Activated CD4-positive, alpha-beta memory T cell treated with anti-CD3 and anti-CD28 coated beads for 36 hours (primary cell): ENCODE results near the gene TMPRSS11A. TPM values are rescaled to one million over a fixed set of nuclear protein-coding genes. Genes with fewer than 3 reads are reported as not detected.

ENCODE experiments used
- CTCF ChIA-PET: fragments of 350-600 bp; sonication (Branson Sonifier 250); formaldehyde crosslinking; loops from one replicate; lab custom pipeline; 2021; ENCODE audit warnings: antibody characterized with exemption, inconsistent platforms; lab: Charles Lee
- POLR2A ChIA-PET: fragments of 350-600 bp; sonication (Branson Sonifier 250); formaldehyde crosslinking; loops from one replicate; lab custom pipeline; 2021; ENCODE audit warnings: antibody characterized with exemption; lab: Charles Lee
- DNase-seq: peaks from one replicate; pipeline ENCODE4 v3.0.0-alpha.2; 2020
- H3K27ac Mint-ChIP-seq: one replicate; pipeline ENCODE4 v1.8.0; 2021; ENCODE audit warnings: mixed read lengths
- H3K27me3 Mint-ChIP-seq: one replicate; pipeline ENCODE4 v1.8.0; 2021; ENCODE audit warnings: mixed read lengths
- H3K36me3 Mint-ChIP-seq: one replicate; pipeline ENCODE4 v1.8.0; 2021; ENCODE audit warnings: mixed read lengths
- H3K4me1 Mint-ChIP-seq: one replicate; pipeline ENCODE4 v1.8.0; 2021; ENCODE audit warnings: low read depth, mixed read lengths
- H3K4me3 Mint-ChIP-seq: one replicate; pipeline ENCODE4 v1.8.0; 2021; ENCODE audit warnings: mild to moderate bottlenecking, mixed read lengths
- H3K9me3 Mint-ChIP-seq: one replicate; pipeline ENCODE4 v1.8.0; 2021; ENCODE audit warnings: mixed read lengths
- intact Hi-C: fragments of 100-400 bp; cut with micrococcal nuclease; formaldehyde crosslinking; loops from one replicate; pipeline ENCODE4 v1.15.1; 2023
- total RNA-seq, 2 experiments: library from RNA; stranded (reverse); gene quantifications; one replicate each; pipeline ENCODE4 v1.2.3, GENCODE V29; 2021

The TMPRSS11A gene, protein sequence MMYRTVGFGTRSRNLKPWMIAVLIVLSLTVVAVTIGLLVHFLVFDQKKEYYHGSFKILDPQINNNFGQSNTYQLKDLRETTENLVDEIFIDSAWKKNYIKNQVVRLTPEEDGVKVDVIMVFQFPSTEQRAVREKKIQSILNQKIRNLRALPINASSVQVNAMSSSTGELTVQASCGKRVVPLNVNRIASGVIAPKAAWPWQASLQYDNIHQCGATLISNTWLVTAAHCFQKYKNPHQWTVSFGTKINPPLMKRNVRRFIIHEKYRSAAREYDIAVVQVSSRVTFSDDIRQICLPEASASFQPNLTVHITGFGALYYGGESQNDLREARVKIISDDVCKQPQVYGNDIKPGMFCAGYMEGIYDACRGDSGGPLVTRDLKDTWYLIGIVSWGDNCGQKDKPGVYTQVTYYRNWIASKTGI
- total RNA-seq = not detected

DNA sequence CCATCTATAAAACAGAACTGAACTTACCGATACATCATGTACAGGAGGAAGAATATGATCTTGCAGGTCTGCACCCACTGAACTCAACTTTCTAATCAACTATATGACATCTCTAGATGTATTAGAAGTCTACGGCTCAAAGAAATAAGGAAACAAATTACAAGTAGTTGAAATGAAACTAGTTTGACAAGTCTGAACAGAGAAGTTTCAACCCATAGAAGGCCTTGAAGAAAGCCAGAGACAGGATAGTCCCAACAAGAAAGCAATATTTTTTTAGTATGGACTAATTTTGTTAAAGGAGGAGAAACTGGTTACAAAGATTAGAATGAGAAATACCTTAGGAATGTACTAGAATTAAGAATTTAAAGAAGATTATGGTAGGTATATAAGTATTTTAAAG, at the start of gene TMPRSS11A:
TMPRSS11A (minus strand) TSS at position 138 of the 400 bp plus-strand sequence; CDS start at position 38, 100 bp downstream.
- ChIA-PET CTCF (interaction anchor here (0.6 kb wide), 1 partner anchor 60 kb away, joined by 4 read pairs; no protein-coding TSS in a partner anchor), POLR2A (no interaction called here)
- Mint-ChIP-seq H3K27ac (no peak within 1 kb of the TSS), H3K4me1 (no peaks in the 10 kb centered on the region), H3K27me3 (no peaks in the 10 kb centered on the region), H3K9me3 (no peaks in the 10 kb centered on the region), H3K36me3 (no peaks in the 10 kb centered on the region), H3K4me3 (no peak within 1 kb of the TSS)
- intact Hi-C loops = no loop called here
- no peak for DNase-seq

DNA sequence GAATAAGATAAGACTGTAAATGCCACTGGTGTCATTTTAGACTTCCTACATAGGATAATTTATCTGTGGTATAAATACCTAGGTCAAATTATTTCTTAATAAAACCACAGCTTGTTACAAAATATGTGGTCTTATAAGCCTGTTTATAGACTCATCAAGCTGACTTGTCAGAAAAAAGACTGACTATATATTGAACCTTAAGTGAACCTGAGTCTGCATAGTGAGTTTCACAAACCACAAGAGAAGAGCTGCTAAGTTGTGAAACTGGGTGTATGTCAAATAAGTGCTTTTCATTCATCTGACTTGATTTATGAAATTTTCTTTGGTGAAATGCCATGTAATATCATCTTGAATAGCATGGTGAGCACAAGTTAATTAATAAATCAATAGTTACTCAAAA, 48.4 kb upstream of the TMPRSS11A start:
- ChIA-PET POLR2A (no interaction called here), CTCF (no interaction called here)
- H3K36me3 Mint-ChIP-seq = no peaks in the 10 kb centered on the region
- no peaks in the 10 kb centered on the region for H3K4me1 Mint-ChIP-seq
- intact Hi-C loops = no loop called here
- no peak overlapping the region for H3K27ac Mint-ChIP-seq
- no peak overlapping the region for H3K4me3 Mint-ChIP-seq
- DNase-seq = no peak
- no peaks in the 10 kb centered on the region for H3K27me3 Mint-ChIP-seq
- no peaks in the 10 kb centered on the region for H3K9me3 Mint-ChIP-seq

DNA sequence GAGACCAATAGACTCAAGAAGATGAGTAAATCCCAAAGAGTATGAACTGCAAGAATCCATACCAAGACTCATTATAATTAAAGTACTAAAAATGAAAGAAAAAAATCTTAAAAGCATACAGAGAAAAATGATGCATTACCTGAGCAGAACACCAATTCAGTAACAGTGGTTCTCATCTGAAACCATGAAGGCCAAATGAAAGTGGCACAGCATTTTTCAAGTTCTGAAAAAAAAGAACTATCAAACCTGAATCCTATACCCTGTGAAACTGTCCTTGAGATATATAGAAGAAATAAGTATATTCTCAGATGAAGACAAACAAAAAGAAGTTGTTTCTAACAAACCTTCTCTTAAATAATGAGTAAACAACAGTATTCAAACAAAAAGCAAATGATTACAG, 39.6 kb upstream of the TMPRSS11A start:
- no peak overlapping the region for H3K4me3 Mint-ChIP-seq
- POLR2A ChIA-PET = no interaction called here
- CTCF ChIA-PET = no interaction called here
- no peaks in the 10 kb centered on the region for H3K9me3 Mint-ChIP-seq
- H3K27ac Mint-ChIP-seq = no peak overlapping the region
- no peak for DNase-seq
- peaks cover 3% of the 10 kb centered on the region for H3K27me3 Mint-ChIP-seq
- H3K4me1 Mint-ChIP-seq = no peaks in the 10 kb centered on the region
- intact Hi-C loops = no loop called here
- no peaks in the 10 kb centered on the region for H3K36me3 Mint-ChIP-seq

DNA sequence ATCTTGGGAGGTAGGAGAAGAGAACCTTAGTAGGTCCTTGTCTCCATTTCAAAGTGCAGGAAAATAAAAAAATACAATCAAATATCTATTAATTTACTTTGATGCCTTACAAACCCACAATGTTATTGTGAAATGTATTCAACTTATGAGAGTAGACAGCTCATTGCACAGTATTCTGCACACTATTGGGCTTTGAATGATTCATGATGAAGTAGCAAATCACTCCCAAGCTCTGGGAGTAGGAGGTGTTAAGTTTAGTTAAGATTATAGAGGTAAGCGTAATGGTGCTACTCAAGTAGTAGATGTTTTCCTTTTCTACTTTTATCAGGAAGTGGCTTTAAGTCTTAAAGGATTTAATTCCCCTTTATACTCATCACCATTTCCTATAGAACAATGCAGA, 32.8 kb upstream of the TMPRSS11A start:
- intact Hi-C loops = no loop called here
- POLR2A ChIA-PET = no interaction called here
- CTCF ChIA-PET = no interaction called here
- DNase-seq = no peak
- no peaks in the 10 kb centered on the region for H3K9me3 Mint-ChIP-seq
- peaks cover 5% of the 10 kb centered on the region for H3K27me3 Mint-ChIP-seq
- no peaks in the 10 kb centered on the region for H3K4me1 Mint-ChIP-seq
- no peak overlapping the region for H3K4me3 Mint-ChIP-seq
- no peak overlapping the region for H3K27ac Mint-ChIP-seq
- no peaks in the 10 kb centered on the region for H3K36me3 Mint-ChIP-seq

DNA sequence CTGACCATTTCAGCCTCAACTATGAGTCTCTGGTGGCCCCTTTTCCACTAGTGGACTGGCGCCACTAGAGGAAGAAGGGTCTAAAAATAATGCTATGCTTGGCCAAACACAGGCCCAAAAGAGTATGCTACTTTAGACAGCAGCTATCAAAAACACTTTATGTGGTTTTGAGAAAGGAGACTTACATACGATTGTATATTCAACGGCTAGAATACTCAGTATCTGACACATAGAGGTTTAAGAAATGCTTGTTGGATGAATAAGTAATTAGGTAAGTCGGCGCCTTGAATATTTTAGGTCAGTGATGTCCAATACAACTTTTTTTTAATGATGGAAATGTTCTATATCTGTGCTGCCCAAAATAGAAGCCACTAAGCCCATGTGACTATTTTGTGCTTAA, 25.7 kb upstream of the TMPRSS11A start:
- intact Hi-C loops = loop anchor here (1.0 to 2.0 kb wide), 2 partner anchors 186 to 388 kb away; no protein-coding TSS in a partner anchor
- H3K27me3 Mint-ChIP-seq = peaks cover 2% of the 10 kb centered on the region
- H3K4me3 Mint-ChIP-seq = no peak overlapping the region
- ChIA-PET POLR2A (no interaction called here), CTCF (interaction anchor here (1.0 to 1.1 kb wide), 2 partner anchors 185 to 187 kb away, joined by 3 to 4 read pairs; no protein-coding TSS in a partner anchor)
- no peak overlapping the region for H3K27ac Mint-ChIP-seq
- DNase-seq = no peak
- no peaks in the 10 kb centered on the region for H3K36me3 Mint-ChIP-seq
- H3K4me1 Mint-ChIP-seq = no peaks in the 10 kb centered on the region
- H3K9me3 Mint-ChIP-seq = no peaks in the 10 kb centered on the region

DNA sequence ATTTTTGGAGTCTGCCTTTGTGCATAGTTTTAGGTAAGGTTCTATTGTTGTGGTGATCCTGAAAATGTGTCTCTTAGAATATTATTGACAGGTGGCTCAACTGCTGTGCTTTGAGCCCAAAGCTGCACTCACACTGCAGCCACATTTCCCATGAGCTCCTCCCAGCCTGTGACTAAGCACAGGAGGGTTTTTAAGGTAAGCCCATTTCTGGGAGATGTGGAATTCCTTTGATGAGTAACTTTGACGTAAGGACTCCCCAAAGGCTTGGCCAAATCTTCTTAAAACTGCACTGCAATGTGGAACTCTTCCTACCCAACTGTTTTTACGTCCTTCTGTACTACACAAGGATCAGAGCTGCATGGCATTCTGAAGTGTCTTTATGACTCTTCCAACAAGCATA, 20.0 kb upstream of the TMPRSS11A start:
- H3K9me3 Mint-ChIP-seq = no peaks in the 10 kb centered on the region
- CTCF ChIA-PET = no interaction called here
- no peak overlapping the region for H3K27ac Mint-ChIP-seq
- no peak for DNase-seq
- no peaks in the 10 kb centered on the region for H3K4me1 Mint-ChIP-seq
- no peaks in the 10 kb centered on the region for H3K36me3 Mint-ChIP-seq
- peaks cover 2% of the 10 kb centered on the region for H3K27me3 Mint-ChIP-seq
- intact Hi-C loops = no loop called here
- POLR2A ChIA-PET = no interaction called here
- no peak overlapping the region for H3K4me3 Mint-ChIP-seq

DNA sequence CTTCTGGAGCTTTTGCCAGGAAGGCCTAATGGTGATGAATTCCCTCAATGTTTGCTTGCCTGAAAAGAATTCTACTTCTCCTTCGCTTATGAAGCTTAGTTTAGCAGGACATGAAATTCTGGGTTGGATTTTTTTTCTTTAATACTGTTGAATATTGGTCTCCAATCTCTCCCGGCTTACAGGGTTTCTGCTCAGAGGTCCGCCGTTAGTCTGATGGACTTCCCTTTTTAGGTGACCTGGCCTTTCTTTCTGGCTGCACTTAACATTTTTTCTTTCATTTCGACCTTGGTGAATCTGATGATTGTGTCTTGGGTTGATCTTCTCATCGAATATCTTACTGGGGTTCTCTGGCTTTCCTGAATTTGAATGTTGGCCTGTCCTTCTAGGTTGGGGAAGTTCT, 17.2 kb upstream of the TMPRSS11A start:
- DNase-seq = no peak
- Mint-ChIP-seq H3K36me3 (no peaks in the 10 kb centered on the region), H3K27me3 (peaks cover 2% of the 10 kb centered on the region), H3K27ac (no peak overlapping the region), H3K9me3 (peaks cover 6% of the 10 kb centered on the region), H3K4me3 (no peak overlapping the region), H3K4me1 (no peaks in the 10 kb centered on the region)
- POLR2A ChIA-PET = no interaction called here
- CTCF ChIA-PET = no interaction called here
- intact Hi-C loops = no loop called here

DNA sequence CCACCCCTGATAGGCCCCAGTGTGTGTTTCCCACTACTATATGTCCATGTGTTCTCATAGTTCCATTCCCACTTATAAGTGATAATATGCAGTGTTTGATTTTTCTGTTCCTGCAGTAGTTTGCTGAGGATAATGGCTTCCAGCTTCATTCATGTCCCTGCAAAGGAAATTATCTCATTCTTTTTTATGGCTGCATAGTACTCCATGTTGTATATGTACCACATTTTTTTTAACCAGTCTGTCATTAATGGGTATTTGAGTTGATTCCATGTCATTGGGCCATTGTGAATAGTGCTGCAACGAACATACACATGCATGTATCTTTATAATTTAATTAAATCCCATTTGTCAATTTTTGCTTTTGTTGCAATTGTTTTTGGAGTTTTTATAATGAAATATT, 10.3 kb upstream of the TMPRSS11A start:
- Mint-ChIP-seq H3K9me3 (peaks cover 16% of the 10 kb centered on the region), H3K4me1 (no peaks in the 10 kb centered on the region), H3K4me3 (no peak overlapping the region), H3K27ac (no peak overlapping the region), H3K36me3 (no peaks in the 10 kb centered on the region), H3K27me3 (no peaks in the 10 kb centered on the region)
- intact Hi-C loops = no loop called here
- ChIA-PET CTCF (no interaction called here), POLR2A (no interaction called here)
- DNase-seq = no peak

DNA sequence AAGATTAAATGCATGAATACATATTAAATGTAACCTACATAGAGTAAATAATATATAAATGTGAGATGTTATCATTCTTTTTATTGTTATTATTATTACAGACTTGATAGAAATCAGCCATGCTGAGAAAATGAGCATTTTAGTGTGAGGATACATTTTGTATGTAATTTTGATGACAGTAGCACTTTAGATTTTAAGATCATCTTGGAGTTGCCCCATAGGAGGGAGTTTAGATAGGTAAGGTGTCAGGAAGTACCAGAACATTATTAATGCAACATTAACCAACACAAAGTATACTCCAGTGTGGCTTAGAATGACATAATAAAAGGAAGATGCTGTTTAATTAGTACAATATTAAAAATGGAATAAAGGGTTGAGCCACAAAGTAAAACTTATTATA, 8.4 kb downstream of the TMPRSS11A start:
- POLR2A ChIA-PET = no interaction called here
- Mint-ChIP-seq H3K36me3 (no peaks in the 10 kb centered on the region), H3K9me3 (no peaks in the 10 kb centered on the region), H3K4me1 (no peaks in the 10 kb centered on the region), H3K27ac (no peak overlapping the region), H3K27me3 (peaks cover 2% of the 10 kb centered on the region), H3K4me3 (no peak overlapping the region)
- no peak for DNase-seq
- CTCF ChIA-PET = no interaction called here
- intact Hi-C loops = no loop called here

DNA sequence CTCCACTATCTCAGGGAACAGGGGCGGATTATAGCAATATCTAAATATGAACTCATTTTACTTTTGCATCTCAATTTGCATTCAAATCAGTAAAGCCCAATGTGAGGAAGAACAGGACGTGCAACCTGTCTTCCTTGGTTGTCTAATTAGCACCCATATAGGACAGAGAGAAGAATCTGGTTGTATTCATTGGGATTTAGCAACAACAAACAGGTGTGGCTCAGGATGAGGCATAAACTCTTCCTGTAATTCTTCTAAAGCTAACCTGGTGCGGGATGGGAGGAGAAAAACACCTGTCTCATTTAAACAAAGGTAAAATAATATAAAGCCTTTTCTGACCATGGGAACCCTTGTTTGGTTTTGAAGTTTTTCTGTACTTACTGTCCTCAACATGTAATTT, 22.2 kb downstream of the TMPRSS11A start:
- no peaks in the 10 kb centered on the region for H3K27me3 Mint-ChIP-seq
- no peaks in the 10 kb centered on the region for H3K4me1 Mint-ChIP-seq
- intact Hi-C loops = no loop called here
- H3K36me3 Mint-ChIP-seq = no peaks in the 10 kb centered on the region
- DNase-seq = no peak
- no peak overlapping the region for H3K4me3 Mint-ChIP-seq
- peaks cover 3% of the 10 kb centered on the region for H3K9me3 Mint-ChIP-seq
- H3K27ac Mint-ChIP-seq = no peak overlapping the region
- ChIA-PET CTCF (no interaction called here), POLR2A (no interaction called here)

DNA sequence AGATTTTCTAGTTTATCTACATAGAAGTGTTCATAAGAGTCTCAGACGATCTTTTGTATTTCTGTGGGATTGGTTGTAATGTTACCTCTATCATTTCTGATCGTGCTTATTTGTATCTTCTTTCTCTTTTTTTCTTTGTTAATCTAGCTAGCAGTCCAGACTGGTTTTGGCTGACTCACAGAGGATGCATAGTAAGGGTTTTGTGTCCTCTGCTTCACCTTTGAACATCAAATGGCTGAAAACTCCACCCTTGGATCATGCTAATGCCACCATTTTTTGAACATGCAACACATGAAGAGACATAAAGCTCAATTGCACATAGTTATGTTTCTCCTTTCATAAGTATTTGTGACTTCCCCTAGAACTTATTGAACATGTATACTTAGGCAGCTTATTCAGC, 22.8 kb downstream of the TMPRSS11A start:
- no peaks in the 10 kb centered on the region for H3K36me3 Mint-ChIP-seq
- no peak overlapping the region for H3K27ac Mint-ChIP-seq
- POLR2A ChIA-PET = no interaction called here
- intact Hi-C loops = no loop called here
- CTCF ChIA-PET = no interaction called here
- DNase-seq = no peak
- H3K9me3 Mint-ChIP-seq = peaks cover 3% of the 10 kb centered on the region
- H3K4me3 Mint-ChIP-seq = no peak overlapping the region
- no peaks in the 10 kb centered on the region for H3K4me1 Mint-ChIP-seq
- H3K27me3 Mint-ChIP-seq = no peaks in the 10 kb centered on the region

DNA sequence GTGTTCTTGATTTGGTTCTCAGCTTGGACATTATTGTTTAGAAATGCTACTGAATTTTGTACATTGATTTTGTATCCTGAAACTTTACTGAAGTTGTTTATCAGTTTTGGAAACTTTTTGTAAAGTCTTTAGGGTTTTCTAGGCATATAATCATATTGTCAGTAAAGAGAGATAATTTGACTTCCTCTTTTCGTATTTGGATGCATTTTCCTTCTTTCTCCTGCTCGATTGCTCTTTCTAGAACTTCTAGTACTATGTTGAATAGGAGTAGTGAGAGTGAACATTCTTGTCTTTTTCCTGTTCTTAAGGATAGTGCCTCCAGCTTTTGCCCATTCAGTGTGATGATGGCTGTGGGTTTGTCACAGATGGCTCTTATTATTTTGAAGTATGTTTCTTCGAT, 24.1 kb downstream of the TMPRSS11A start:
- ChIA-PET CTCF (no interaction called here), POLR2A (no interaction called here)
- H3K4me1 Mint-ChIP-seq = no peaks in the 10 kb centered on the region
- H3K36me3 Mint-ChIP-seq = no peaks in the 10 kb centered on the region
- no peak overlapping the region for H3K27ac Mint-ChIP-seq
- no peak overlapping the region for H3K4me3 Mint-ChIP-seq
- peaks cover 3% of the 10 kb centered on the region for H3K9me3 Mint-ChIP-seq
- DNase-seq = no peak
- H3K27me3 Mint-ChIP-seq = no peaks in the 10 kb centered on the region
- intact Hi-C loops = no loop called here

DNA sequence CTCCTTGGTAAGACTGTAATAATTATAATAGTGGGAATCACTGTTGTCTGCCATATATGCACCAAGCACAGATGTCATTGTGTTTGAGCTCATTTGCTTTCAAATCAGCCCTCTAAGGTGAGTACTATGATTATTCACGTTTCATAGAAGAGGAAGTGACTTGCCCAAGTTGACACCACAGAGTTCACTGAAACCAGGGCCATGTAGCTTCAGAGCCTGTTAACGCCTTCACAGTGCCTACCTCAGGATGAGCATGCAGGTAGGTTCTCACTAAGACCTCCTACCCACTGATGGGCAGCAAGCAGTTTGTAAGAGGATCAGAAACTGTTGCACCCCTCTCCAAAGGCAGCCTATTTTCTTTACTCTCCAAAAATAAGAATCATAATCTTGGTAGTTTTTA, 27.4 kb downstream of the TMPRSS11A start:
- H3K36me3 Mint-ChIP-seq = no peaks in the 10 kb centered on the region
- H3K27ac Mint-ChIP-seq = no peak overlapping the region
- no peak for DNase-seq
- CTCF ChIA-PET = no interaction called here
- peaks cover 3% of the 10 kb centered on the region for H3K27me3 Mint-ChIP-seq
- H3K4me3 Mint-ChIP-seq = no peak overlapping the region
- H3K9me3 Mint-ChIP-seq = peaks cover 3% of the 10 kb centered on the region
- no peaks in the 10 kb centered on the region for H3K4me1 Mint-ChIP-seq
- intact Hi-C loops = no loop called here
- POLR2A ChIA-PET = no interaction called here
